GM12892 (cell line): ENCODE data around the gene TRPM2.

ENCODE experiments used
- POLR2A ChIP-seq: IDR thresholded peaks from 2 replicates; pipeline ENCODE4 v1.6.1; 2011; ENCODE audit warnings: low read depth, low read length, control low read depth
- POLR2AphosphoS5 ChIP-seq: IDR thresholded peaks from 2 replicates; pipeline ENCODE4 v1.6.1; 2011; ENCODE audit warnings: low read depth, low read length, control low read depth

- TF ChIP-seq POLR2AphosphoS5 (no peak), POLR2A (no peak)
Measured at GRCh38 chr21:44319407-44320065, 33.9 kb upstream of the TRPM2 start.
